RPMI8226 (cell line): ENCODE measurements around the gene ROR2.

Experiments
- DNase-seq: peaks from one replicate; pipeline ENCODE4 v3.0.0-alpha.2; 2015

The ROR2 gene

DNA sequence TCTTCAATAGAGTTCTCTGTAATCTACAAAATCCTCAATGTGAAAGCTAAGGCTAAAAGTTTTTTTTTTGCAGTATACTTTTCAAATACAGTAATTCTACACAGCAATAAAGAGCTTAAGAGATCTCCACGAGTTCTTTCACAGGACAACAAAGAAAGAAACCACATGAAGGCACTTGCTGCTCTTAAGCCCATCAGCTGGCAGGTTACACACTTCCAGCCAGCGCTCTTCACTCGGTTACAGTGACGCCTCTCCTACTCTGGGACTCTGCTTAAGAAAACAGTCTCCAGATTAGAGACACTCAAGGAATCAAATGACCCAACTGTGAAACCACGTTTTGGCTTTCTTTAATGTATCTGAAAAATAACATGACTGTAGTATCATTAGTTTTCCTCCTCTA is 85.0 kb downstream of the ROR2 start:
- no peak for DNase-seq

DNA sequence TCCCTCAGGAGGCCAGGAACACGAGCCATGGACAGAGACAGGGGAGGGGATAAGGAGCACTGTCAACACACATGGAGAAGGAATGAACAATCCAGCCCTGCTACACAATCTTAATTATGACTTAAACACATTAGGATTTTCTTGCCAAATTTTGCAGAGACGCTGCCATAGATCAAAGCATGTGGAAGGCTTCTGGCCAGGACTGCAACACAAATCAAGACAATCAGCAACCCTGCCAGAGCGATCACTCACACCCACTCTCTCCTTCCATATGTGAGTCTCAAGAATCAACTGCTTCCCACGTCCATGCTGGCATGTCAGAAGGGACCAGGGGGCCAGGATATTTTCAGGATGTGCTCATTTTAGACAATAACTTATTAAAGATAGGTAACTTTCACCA is 85.6 kb downstream of the ROR2 start:
- no peak for DNase-seq

DNA sequence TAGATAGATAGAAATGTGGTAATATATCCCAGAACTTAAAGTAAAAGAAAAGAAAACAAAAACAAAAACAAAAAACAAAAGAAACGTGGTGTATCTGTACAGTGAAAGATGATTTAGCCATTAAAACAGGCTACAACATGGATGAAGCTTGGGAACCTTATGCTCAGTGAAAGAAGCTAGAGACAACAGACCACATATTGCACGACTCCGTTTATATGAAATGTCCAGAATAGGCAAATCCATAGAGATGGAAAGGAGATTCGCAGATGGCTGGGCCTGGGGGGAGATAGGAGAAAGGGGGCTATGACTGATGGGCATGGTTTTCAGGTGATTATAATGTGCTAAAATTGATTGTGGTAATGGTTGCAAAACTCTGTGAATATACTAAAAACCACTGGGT is 86.6 kb downstream of the ROR2 start:
- DNase-seq, result no peak

DNA sequence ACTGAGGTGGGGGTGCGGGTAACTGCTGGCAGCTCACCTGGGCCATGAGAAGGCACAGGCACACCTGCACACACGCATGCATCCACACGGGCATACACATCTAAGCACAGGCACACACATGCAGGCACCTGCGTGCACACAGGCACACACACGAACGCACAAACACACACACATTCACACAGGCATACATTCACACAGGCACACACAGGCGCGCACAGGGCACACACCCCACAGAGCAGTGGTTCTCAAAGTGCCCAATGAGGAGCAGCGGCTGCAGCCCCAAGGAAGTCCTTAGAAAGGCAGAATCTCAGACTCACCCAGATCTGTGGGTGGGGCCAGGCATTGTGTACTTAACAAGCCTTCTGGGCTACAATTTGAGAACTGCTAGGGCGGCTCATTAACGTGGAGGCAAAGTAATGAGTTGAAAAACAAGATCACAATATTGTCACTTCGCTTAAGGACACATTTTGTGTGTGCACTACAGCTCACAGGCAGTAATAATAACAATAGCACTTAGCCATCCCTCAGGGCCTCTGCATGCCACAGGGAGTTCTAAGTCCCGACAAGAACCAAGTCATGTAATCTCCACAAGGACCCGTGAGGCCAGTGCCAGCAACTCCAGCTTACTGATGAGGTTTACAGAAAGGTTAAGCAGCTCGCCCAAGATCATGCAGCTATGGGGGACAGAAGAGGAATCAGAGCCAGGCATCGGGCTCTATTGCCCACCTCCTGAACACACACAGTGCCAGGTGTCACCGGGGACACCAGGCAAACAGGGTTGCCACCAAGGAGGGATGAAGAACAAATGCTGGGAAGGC is 91.6 kb downstream of the ROR2 start:
- DNase-seq, result no peak

DNA sequence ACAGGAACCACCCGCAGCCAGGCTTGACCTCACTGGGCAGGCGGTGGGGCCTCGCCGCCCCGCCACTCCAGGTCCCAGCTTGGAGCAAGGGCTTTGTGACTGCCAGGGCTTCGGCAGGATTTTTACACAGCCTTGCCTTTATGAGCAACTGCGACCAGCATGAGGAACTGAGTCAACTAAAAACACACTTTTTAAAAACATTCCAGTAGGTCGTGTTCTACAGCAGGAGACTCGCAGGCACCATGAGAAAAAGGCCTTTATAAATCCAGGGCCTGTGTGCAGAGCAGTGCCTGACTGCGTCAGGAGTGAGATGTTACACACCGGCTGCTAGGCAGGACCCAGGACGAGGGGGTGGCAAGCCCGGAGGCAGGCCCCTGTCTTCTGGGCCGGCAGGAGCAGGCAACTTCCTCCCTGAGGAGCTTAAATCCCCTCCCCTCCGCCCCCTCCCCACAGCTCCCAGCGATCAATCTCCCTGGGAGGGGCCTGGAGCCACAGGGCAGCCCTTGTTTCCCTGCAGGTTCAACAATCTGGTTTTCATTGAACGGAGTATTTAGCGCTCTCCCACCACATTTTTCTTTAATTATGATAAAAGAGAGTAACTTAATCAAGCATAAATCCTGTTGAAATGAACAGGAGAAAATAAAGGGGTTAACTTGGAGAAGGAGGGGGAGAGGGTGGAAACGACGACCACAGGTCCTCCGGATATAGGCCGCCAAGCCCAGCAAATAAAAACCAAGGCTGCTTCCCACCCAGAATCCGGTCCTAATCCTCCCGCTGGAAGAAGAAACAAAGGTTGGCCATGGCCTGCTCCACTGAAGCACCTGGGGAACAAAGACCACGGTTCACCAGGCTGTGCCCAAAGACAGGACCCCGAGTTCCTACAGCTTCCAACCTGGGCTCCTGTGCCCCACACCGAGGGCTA is 92.5 kb downstream of the ROR2 start:
- no peak for DNase-seq

DNA sequence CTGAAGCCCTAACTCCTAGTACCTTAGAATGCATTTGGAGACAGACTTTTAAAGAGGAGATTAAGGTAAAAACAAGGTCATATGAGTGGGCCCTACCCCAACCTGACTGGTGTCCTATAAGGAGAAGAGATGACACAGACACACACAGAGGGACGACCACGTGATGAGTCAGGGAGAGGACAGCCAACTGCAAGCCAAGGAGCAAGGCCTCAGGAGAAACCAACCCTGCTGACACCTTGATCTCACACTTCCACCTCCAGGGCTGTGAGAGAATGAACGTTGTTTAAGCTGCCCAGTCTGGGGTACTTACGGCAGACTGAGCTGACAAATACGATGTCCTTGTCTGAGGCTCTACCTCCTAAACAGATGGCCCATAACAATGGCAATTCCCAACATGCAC is 93.6 kb downstream of the ROR2 start:
- no peak for DNase-seq

DNA sequence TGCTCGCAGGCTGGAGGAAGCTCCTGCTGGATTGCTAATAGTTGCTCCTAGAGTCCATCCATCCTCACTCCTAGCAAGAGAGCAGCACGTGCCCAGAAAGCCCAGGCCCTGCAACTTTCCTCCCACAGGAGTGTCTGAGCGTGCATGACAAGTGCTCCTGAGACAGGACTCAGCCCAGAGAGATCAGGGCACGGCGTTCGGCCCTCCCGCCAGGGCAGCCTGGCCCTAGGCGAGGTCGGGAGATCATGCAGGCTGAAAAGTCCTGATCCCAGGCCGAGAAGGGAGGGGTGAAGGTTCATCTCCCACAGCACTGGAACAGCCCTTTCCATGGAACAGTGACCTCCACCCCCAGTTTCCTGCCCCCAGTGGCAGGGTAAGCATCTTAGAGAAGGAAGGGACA is 94.8 kb downstream of the ROR2 start:
- no peak for DNase-seq

DNA sequence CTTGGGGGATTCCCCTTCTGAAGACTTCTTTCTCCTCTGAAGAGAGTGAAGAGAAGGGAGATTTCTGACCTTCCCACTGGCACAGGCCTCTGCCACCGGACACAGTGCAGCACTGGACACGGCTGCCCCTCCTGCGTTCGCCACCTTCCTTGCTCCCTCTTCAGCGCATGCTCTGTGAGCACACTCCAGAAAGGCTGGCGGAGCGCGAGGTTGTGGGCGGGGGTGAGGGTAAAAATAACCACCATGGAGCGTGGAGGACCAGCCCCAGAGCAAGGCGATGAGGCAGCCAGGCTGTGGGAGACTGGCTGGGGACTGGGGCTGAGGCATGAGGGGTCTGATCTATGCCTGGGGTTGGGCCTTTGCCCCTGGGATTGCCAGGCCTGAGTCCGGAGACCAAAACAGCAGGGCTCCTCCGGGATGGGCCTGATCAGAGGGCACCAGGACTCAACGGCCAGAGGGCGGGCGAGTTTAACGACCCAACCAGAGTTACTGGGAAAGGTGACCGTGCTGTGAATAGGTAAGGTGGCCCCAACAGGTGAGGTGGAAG is 97.2 kb downstream of the ROR2 start:
- no peak for DNase-seq

DNA sequence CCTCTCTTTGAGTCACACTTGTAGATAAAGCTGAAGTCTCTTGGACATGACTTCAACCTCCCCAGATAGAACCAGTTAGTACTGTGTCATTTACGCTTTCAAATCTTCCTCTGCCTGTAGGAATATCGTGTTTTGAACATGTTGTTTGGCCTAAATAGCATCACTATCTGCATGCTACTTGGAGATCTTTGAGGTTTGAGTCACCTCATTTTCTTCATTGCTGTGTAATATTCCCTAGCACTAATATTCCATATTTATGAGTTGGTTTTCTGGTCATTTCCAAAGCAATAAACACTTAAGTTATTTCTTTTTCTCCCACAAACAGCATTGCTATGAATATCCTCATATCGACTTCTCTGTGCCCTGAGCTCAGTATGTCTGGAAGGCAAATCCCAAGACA is 100.3 kb downstream of the ROR2 start:
- no peak for DNase-seq

DNA sequence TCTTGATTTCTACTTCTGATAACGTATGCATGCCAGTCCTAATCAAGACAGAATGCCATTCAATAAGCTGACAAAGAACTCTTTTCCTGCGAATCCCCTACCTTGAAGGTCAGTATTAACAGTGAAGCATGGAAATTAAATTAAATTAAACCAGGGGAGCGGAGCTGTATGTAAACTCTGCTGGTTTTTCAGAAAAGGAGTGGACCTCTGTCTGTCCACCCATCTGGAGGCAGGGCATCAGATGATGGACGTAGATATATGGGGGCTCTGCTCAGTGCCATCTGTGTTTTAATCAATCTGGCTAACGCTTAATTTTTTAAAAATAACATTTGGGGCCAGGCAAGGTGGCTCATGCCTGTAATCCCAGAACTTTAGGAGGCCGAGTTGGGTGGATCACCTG is 101.9 kb downstream of the ROR2 start:
- no peak for DNase-seq

DNA sequence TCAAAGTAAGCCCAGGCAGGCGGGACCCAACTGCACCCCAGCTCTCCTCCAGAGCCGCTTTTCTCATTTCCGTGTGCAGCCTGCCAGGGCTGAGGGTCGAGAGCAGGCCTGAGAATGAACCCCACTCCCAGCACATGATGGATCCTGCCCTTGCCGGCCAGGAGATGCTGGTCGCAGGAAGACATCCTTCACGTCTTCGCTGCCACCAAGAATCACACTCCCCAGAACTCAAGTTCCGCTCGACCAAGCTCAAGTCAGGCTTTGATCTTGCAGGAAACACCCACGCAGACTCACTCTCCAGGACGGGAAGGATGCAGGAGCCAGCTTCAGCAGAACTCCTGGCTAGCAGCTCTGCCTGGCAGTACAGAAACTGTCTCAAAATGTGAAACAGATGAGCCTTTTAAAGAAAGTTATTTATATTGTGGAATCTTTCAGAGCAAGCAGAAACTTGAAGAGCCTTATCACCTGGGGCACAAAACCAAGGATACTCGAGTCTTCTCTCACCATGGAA is 102.4 kb downstream of the ROR2 start:
- no peak for DNase-seq

DNA sequence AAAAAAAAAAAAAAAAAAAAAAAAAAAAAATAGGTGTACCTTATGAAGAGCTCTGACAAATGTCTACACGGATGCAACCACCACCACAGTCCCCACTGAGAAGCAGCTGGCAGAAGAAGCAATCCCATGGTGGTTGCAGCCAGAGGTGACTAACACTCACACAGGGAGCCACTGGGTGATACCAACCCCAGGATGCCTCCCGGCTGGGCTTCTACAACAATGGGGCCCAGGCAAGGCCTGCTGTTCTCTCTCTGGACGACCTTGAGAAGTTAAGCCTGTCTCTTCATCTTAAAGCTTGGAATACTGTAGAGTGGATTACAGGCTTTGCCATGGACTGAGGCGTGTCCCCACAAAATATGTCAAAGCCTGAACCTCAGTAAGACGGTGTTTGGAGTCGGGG is 104.1 kb downstream of the ROR2 start:
- DNase-seq, result no peak

DNA sequence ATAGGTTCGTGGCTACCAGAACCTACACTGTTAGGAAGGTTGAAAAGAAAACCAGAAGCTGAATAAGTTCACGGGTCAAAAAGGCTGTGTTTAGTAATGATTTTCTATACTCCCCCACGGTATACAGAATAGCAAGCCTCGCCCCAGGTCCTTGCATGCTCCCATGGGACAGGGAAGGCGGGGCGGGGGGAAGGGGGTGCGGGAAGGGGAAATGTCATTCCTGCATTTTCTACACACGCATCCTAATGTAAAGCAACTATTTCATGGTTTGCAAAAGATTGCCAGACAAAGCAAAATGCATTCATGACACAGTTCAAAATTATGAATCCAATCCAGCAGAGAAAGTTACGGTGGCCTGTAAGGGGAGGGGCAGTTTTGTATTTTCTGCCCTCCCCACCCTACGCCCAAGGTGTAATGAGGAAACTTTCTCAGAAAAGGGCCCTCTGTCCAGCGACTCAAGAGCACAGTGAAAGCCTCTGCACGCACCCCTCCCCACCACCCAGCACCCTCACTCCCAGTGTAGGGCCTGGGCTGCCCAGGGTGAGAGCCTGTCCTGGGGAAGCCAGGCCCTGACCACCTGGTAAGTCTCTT is 105.2 kb downstream of the ROR2 start:
- no peak for DNase-seq

DNA sequence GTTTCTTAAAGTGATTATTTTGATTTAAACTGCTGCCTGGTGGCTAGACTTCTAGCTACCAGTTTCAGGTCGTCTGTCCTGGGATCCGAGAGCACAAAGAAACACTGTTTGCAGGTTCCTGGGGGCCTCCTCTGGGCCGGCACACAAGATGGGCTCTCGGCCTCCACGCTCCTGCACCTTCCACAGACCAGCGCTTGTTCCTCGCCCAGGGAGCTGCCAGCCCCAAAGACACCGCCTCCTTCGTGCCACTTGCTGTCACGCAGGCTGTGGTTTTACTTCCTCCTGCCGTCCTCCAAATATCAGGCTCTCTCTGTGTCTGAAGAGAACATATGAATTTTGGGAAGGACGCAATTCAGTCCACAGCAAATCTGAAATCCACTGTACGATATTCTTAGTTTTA is 105.8 kb downstream of the ROR2 start:
- DNase-seq, result no peak

DNA sequence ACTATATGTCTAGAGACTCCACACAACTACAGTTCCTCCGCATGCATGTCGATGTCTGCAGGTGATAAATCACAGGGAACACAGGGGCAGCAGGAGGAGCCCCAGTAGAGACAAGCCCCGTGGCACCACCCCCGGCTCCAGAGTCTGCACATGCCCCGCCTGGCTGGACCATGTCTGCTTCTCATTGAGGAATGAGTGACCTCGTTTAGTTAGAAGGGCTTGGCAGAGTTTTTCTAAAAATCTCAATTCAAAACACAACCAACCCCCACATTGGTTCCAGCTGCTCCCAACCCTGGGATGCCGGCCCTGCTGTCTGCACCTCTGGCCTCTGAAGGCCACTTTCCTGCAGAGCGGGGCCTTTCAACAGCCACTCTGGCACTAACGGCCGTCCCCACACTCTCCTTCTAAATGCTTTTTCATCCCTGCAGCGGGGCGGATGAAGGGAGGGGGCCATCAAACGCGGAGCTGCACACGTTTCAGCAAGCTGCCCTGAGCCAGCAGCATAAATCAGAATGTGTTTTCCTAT is 106.3 kb downstream of the ROR2 start:
- DNase-seq, result no peak

DNA sequence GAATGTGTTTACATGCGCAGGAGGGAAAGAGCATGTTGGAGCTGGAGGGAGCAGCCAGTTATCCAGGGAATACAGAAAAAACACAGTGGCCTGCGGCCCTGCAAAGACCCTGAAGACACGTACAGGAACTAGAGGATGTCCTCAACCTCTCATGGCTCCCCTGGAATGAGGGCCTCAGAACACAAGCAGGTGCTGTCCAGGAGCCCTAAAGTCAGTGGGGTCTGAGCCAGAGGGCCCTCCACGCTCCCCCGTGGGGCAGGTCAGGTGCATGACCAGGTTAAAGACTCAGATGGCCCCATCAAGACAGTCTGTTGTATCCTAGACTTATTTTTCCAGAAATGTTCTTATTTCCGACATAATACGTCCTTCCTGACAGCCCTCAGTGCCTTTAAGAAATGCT is 106.9 kb downstream of the ROR2 start:
- no peak for DNase-seq

DNA sequence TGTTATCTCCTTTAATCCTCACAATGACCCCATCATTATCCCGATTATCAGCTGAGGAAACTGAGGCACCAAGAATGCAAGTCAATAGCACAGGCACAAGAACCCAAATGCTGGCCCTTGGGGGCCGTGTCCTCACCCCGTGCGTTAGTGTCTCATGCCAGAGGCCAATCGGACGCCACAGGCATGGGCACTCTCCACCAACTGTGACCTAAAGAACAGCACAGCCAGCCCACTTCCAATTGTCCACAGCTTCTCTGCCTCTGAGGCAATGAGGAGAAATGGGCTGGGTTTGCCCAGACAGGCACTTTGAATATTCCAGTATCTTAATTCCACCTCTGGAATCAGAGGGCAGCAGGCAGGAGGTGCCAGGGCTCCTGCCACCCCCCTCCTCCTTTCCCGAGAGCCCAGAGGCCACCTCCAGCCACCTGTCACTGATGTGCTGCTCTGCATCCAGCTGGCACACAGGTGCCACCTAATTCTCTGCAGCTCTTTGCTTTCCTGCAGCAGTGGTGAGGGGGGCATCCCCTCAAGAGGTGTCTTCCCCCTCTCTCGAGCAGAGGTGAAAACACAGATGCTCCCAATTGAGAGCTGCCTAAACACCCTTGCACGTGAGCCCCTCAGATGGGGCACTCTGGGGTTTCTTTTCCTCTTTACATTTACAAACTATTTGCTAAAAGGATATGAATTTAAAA is 107.5 kb downstream of the ROR2 start:
- DNase-seq, result no peak

DNA sequence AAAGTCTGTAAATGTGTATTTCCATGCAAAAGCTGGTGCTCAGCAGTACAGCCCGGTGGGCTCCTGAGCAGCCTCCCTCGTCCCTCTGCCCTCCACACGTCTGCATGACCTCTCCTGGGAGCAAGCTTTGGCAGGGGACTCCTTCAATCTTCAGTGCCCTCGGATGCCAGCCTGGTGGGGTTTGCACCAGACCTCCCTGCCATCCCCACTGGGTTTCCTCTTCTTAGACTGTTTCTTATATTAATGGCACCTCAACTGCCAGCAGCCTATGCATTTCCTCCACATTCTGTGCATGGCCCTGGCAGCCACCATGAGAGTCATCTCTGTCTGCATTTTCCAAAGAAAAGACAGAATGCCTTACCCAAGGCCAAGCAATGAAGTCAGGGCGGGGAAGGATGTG is 108.4 kb downstream of the ROR2 start:
- no peak for DNase-seq

DNA sequence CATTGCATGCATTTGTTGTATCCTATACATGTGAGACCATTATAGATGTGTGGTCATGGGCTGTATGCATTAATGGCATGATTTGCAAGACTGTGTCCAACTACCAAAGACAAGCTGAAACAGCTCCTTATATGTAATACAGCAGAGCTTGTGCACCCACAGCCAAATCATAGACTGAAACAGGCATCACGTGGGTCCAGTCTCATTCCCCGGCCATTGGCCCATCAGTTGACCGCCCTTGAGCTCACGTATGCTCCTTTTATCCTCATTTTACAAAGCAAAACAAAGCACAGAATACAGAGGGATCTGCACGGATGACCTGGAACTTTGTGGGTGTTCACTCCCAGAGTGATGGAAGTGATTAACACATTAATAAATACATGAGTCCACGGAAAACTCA is 109.1 kb downstream of the ROR2 start:
- DNase-seq, result no peak

DNA sequence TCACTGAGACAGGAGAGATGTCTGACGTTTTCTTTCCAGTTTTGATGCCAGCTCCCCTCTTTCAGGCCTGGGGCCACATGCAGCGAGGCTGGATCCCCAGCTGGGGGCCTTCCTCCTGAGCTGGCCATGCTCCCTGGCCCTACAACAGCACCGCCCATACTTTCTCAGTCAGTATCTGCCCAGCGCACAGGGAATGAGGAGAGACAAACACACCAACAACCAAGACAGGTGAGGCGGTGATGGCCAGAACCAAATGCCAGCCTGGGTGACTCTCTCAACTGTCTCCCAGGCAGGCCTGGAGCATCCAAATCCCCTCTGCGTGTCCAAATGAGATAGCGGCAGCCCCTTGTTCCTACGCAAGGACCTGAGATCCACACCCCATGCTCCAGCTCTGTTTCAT is 109.6 kb downstream of the ROR2 start:
- no peak for DNase-seq

DNA sequence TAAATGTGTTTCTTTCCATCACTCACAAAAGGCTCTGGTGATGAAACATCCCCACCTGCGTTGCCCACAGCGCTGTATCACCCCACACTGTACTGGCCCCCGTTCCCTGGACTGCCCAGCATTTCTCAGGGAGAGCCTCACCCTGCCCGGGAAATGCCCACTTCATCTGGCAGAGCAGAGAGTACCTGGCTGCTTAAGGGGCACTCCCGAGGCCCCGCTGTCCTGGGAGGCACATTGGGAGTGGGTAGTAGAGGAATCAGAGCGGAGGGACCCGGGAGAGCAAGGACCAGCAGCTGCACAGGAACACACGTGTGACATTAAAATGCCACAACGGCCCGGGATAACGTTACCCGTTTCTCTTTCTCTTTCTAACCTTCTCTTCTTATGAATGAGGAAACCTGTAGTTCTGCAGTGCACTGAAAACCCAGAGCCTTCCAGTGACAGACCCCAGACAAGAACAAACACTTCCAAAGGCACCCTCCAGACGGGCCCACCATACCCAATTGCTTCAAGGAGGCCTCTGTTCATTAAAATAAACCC is 110.0 kb downstream of the ROR2 start:
- no peak for DNase-seq
